C4-2B (cell line): ENCODE results near the gene ENPP6.

Experiments used
- CTCF ChIP-seq: fragments of 450-650 bp; conservative IDR thresholded peaks from 2 replicates; pipeline ENCODE4 v1.5.1; 2017; ENCODE audit warnings: mild to moderate bottlenecking
- ZFX ChIP-seq: fragments of 450-650 bp; IDR thresholded peaks from 2 replicates; pipeline ENCODE4 v1.6.1; 2017

GRCh38 chr4:184214931-184215330 is 2.7 kb downstream of the ENPP6 start:
- TF ChIP-seq CTCF = no peak
- TF ChIP-seq ZFX = no peak
